Dendritic cell treated with granulocyte-macrophage colony-stimulating factor and Interleukin-4, amounts not matched to agents 40 ng/mL and 50 ng/mL, for 4 days (primary cell): ENCODE measurements around the gene ABLIM2.

ENCODE experiments used
- H3K27ac Mint-ChIP-seq: one replicate; pipeline ENCODE4 v1.8.0; 2022; ENCODE audit warnings: mild to moderate bottlenecking, mixed read lengths
- H3K27me3 Mint-ChIP-seq: one replicate; pipeline ENCODE4 v1.8.0; 2022; ENCODE audit warnings: mild to moderate bottlenecking, mixed read lengths
- H3K36me3 Mint-ChIP-seq: one replicate; pipeline ENCODE4 v1.8.0; 2022; ENCODE audit warnings: low read depth, mixed read lengths
- H3K4me1 Mint-ChIP-seq: one replicate; pipeline ENCODE4 v1.8.0; 2022; ENCODE audit warnings: low read depth, mixed read lengths
- H3K4me3 Mint-ChIP-seq: one replicate; pipeline ENCODE4 v1.8.0; 2022; ENCODE audit warnings: mild to moderate bottlenecking, moderate library complexity, mixed read lengths
- H3K9me3 Mint-ChIP-seq: one replicate; pipeline ENCODE4 v1.8.0; 2022; ENCODE audit warnings: mixed read lengths
- intact Hi-C: fragments of 100-400 bp; cut with micrococcal nuclease; formaldehyde crosslinking; loops from one replicate; pipeline ENCODE4 v1.15.0; 2022

The ABLIM2 gene

GRCh38 chr4:8080754-8081065 is 77.9 kb downstream of the ABLIM2 start:
- no peaks in the 10 kb centered on the region for H3K9me3 Mint-ChIP-seq
- H3K27ac Mint-ChIP-seq = no peak overlapping the region
- H3K36me3 Mint-ChIP-seq = no peaks in the 10 kb centered on the region
- peaks cover 25% of the 10 kb centered on the region for H3K27me3 Mint-ChIP-seq
- no peak overlapping the region for H3K4me3 Mint-ChIP-seq
- H3K4me1 Mint-ChIP-seq = no peaks in the 10 kb centered on the region
- intact Hi-C loops = no loop called here

GRCh38 chr4:8079916-8080753 is 78.5 kb downstream of the ABLIM2 start:
- Mint-ChIP-seq H3K36me3 (no peaks in the 10 kb centered on the region), H3K27me3 (peaks cover 25% of the 10 kb centered on the region), H3K4me1 (no peaks in the 10 kb centered on the region), H3K9me3 (no peaks in the 10 kb centered on the region), H3K4me3 (no peak overlapping the region), H3K27ac (no peak overlapping the region)
- intact Hi-C loops = no loop called here

DNA sequence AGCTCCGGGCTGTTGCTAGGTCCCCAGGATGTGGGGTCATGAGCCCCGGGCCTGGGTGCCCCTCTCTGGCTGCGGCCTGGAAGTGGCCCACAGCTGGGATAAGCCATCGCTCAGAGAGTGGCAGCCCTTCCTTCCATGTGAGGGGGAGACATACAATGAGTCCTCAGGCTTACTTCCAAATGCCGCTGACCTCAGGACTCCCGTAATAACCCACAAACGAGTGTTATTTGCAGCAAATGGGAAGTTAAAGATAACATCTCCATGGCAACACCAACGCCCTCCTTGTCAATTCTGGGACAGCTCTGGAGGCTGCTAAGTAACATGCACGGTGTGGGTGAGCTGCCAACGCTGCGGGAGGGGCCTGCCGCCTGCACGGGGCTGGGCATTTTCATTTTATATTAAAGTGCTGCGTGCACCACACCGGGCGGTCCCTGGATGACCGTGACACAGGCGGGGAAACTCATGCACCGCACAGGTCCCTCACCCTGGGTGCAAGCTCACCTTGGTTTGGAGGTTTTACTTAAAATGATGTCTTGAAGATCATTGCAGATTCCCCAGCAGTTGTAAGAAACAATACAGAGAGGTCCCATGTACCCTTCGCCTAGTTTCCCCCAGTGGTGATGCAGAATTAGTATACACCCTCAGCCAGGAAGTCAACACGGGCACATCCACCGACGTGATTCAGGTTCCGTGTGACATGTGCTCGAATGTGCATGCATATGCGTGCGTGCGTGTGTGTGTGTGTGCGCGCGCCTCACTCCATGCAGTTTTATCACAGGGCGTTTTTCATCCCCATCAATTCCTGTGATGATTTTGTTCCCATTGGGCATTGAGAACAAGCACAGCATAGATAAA is 79.4 kb downstream of the ABLIM2 start:
- H3K27ac Mint-ChIP-seq = no peak overlapping the region
- no peaks in the 10 kb centered on the region for H3K4me1 Mint-ChIP-seq
- no peak overlapping the region for H3K4me3 Mint-ChIP-seq
- H3K27me3 Mint-ChIP-seq = peaks cover 25% of the 10 kb centered on the region
- H3K9me3 Mint-ChIP-seq = no peaks in the 10 kb centered on the region
- intact Hi-C loops = no loop called here
- no peaks in the 10 kb centered on the region for H3K36me3 Mint-ChIP-seq

DNA sequence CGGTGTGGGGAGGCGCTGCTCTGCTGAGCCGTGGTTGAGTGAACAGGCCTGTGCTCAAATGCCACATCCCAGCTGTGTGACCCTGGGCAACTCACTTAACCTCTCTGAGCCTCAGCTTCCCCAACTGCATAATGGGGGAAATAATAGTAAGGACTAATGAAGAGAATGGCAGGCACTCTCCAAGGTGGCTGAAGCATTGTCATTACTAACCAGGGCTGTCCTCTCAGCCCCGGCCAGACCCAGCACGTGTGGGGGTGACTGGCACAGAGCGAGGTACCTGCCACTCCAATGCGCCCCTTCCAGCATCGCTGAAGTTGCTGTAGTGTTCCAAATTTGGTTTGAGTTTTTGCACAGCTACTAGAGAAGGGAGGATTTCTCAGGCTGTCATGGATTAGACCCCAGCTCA is 80.0 kb downstream of the ABLIM2 start:
- Mint-ChIP-seq H3K4me1 (no peaks in the 10 kb centered on the region), H3K4me3 (no peak overlapping the region), H3K27ac (no peak overlapping the region), H3K9me3 (no peaks in the 10 kb centered on the region), H3K36me3 (no peaks in the 10 kb centered on the region), H3K27me3 (peaks cover 25% of the 10 kb centered on the region)
- intact Hi-C loops = no loop called here

- Mint-ChIP-seq H3K27me3 (peaks cover 27% of the 10 kb centered on the region), H3K27ac (no peak overlapping the region), H3K36me3 (no peaks in the 10 kb centered on the region), H3K9me3 (no peaks in the 10 kb centered on the region), H3K4me1 (no peaks in the 10 kb centered on the region), H3K4me3 (no peak overlapping the region)
- intact Hi-C loops = no loop called here
Observed at GRCh38 chr4:8078109-8078494, 80.5 kb downstream of the ABLIM2 start.

GRCh38 chr4:8077181-8078108 is 81.2 kb downstream of the ABLIM2 start:
- H3K4me3 Mint-ChIP-seq = no peak overlapping the region
- H3K36me3 Mint-ChIP-seq = no peaks in the 10 kb centered on the region
- no peaks in the 10 kb centered on the region for H3K9me3 Mint-ChIP-seq
- intact Hi-C loops = no loop called here
- no peaks in the 10 kb centered on the region for H3K4me1 Mint-ChIP-seq
- H3K27ac Mint-ChIP-seq = no peak overlapping the region
- peaks cover 33% of the 10 kb centered on the region for H3K27me3 Mint-ChIP-seq

GRCh38 chr4:8076023-8076422 is 82.6 kb downstream of the ABLIM2 start:
- H3K4me1 Mint-ChIP-seq = no peaks in the 10 kb centered on the region
- H3K36me3 Mint-ChIP-seq = no peaks in the 10 kb centered on the region
- H3K9me3 Mint-ChIP-seq = no peaks in the 10 kb centered on the region
- intact Hi-C loops = no loop called here
- no peak overlapping the region for H3K4me3 Mint-ChIP-seq
- H3K27me3 Mint-ChIP-seq = peaks cover 40% of the 10 kb centered on the region
- no peak overlapping the region for H3K27ac Mint-ChIP-seq

DNA sequence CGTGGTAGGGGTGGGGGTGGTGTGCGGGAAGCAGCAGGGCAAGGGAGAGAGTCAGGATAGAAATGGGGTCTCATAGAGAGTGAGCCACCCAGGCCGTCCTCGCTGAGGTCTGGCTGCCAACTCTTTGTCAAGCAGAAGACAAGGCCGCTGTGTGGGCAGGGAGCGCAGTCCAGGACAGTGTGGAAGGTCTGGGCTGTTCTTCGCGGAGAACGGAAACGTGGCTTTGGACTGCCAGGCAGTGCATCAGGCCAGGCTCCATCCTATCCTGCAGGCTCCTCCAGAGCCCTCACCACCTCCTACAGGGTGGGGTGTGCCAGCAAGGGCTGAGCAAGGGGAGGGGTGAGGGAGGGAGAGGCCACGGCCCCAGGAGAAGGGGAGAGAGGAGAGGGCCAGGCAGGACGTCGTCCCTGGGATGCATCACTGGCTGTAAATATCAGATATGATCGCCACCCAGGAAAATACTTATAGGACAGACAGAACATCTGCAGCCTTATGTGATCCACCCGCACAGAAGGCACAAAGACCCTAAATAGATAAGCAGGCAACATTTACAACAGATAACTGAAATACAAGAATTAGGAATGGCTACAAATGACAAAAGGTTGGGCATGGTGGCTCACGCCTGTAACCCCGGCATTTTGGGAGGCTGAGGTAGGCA is 85.3 kb downstream of the ABLIM2 start:
- intact Hi-C loops = no loop called here
- Mint-ChIP-seq H3K4me1 (no peaks in the 10 kb centered on the region), H3K36me3 (no peaks in the 10 kb centered on the region), H3K9me3 (no peaks in the 10 kb centered on the region), H3K4me3 (no peak overlapping the region), H3K27me3 (peaks cover 23% of the 10 kb centered on the region), H3K27ac (no peak overlapping the region)

GRCh38 chr4:8072235-8072968 is 86.2 kb downstream of the ABLIM2 start:
- H3K4me1 Mint-ChIP-seq = no peaks in the 10 kb centered on the region
- no peaks in the 10 kb centered on the region for H3K9me3 Mint-ChIP-seq
- peaks cover 21% of the 10 kb centered on the region for H3K27me3 Mint-ChIP-seq
- no peaks in the 10 kb centered on the region for H3K36me3 Mint-ChIP-seq
- no peak overlapping the region for H3K4me3 Mint-ChIP-seq
- intact Hi-C loops = no loop called here
- no peak overlapping the region for H3K27ac Mint-ChIP-seq

DNA sequence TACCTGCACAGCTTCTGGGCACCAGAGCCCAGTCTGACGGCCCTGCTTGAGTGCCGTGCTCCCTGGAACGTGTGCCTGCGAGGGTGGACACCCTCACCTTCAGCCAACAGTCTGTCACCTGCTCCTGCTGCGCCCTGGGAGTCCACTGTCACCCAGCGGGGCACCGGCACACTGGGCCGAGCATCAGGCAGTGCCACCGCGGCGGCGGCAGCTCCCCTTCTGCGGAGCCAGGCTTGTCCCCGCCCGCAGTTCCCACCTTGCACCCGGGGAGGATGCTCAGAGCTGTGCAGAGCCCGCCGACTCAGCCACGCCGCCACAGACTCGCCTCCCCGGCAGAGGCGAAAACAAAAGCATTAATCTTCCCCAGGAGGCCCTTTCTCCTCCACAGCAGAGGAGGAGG is 86.8 kb downstream of the ABLIM2 start:
- intact Hi-C loops = no loop called here
- no peaks in the 10 kb centered on the region for H3K4me1 Mint-ChIP-seq
- no peak overlapping the region for H3K27ac Mint-ChIP-seq
- no peaks in the 10 kb centered on the region for H3K9me3 Mint-ChIP-seq
- H3K27me3 Mint-ChIP-seq = peaks cover 21% of the 10 kb centered on the region
- no peaks in the 10 kb centered on the region for H3K36me3 Mint-ChIP-seq
- no peak overlapping the region for H3K4me3 Mint-ChIP-seq

GRCh38 chr4:8070736-8071718 is 87.6 kb downstream of the ABLIM2 start:
- Mint-ChIP-seq H3K27me3 (peaks cover 21% of the 10 kb centered on the region), H3K4me1 (no peaks in the 10 kb centered on the region), H3K9me3 (no peaks in the 10 kb centered on the region), H3K4me3 (no peak overlapping the region), H3K27ac (no peak overlapping the region), H3K36me3 (no peaks in the 10 kb centered on the region)
- intact Hi-C loops = no loop called here

DNA sequence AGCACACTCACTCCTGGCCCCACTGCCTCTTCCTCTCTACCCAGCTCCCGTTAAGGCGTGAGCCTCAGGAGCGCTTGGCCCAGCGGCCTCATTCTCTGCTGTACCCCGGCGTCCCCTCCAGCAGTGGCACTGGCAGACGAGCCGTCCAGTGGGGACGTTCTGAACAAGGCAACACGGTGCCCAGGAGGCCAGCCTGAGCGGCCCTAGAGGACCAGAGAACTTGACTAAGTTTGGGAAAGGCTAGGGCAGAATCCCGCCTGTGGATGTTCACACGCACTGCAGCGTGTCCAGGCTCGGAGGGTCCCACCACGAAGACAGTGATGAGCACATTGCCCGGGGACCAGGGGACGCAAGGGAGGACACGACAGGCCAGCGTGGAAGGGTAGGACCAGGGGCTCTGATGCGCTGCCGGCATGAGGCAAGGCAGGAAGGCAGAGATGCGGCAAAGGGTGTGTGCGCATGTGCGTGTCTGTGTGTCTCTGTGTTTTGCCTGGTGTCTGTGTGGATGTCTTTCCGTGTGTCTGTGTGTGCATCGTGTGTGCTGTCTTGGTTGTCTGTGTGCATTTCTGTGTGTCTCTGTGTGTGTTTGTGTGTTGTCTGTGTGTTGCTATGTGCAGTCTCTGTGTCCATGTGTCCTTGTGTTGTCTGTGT is 89.4 kb downstream of the ABLIM2 start:
- peaks cover 21% of the 10 kb centered on the region for H3K27me3 Mint-ChIP-seq
- H3K9me3 Mint-ChIP-seq = peaks cover 14% of the 10 kb centered on the region
- no peaks in the 10 kb centered on the region for H3K4me1 Mint-ChIP-seq
- H3K36me3 Mint-ChIP-seq = no peaks in the 10 kb centered on the region
- intact Hi-C loops = no loop called here
- no peak overlapping the region for H3K4me3 Mint-ChIP-seq
- no peak overlapping the region for H3K27ac Mint-ChIP-seq
